Cardiac ventricle fibroblast (primary cell): ENCODE data around the gene IDNK. TPM values are rescaled to one million over a fixed set of nuclear protein-coding genes. Genes with fewer than 3 reads are reported as not detected.

Source experiments
- total RNA-seq: library from RNA; depleted of rRNA; stranded (reverse); fragments of >200 nt; gene quantifications from 2 replicates; pipeline ENCODE4 v1.2.3, GENCODE V29; 2015

IDNK gene
- 1.8 and 4.2 TPM in 2 replicates for total RNA-seq

GRCh38 chr9:83622939-83623678, at the start of gene IDNK:
IDNK (plus strand) TSS chr9:83623143; CDS start chr9:83623172, 29 bp downstream.

Other genes with a start within 250 kb of the IDNK start
- under 0.01 and 0.05 TPM in 2 replicates for gene FRMD3, start 84.7 kb upstream of the IDNK start, total RNA-seq
- gene UBQLN1, start 84.8 kb downstream of the IDNK start, total RNA-seq = 59.1 and 65.6 TPM in 2 replicates
- 0.44 and 1.3 TPM in 2 replicates for gene GKAP1, start 194.6 kb downstream of the IDNK start, total RNA-seq